MM.1S (cell line): Measurements from ENCODE around the gene CCL4L2.
"Not testable (repeated sequence)": the region's sequence is repeated elsewhere in the genome, so short reads cannot be mapped to it uniquely, and the experiment has no call there.

Experiments used
- CTCF ChIP-seq: fragments of 300-600 bp; sonication (generic); IDR thresholded peaks from 2 replicates; pipeline ENCODE4 v1.5.1; 2016; ENCODE audit warnings: antibody characterized with exemption, low read length, mixed read lengths
- EZH2 ChIP-seq: fragments of 300-600 bp; sonication (generic); optimal IDR thresholded peaks from 2 replicates; pipeline ENCODE3; 2017; ENCODE audit warnings: low read depth, mild to moderate bottlenecking, antibody characterized with exemption, low read length, mixed read lengths
- EZH2phosphoT487 ChIP-seq: fragments of 300-600 bp; sonication (generic); IDR thresholded peaks from 2 replicates; pipeline ENCODE4 v1.6.1; 2018; ENCODE audit warnings: antibody characterized with exemption, low read length

GRCh38 chr17:36190549-36191330 is 20.1 kb upstream of the CCL4L2 start:
- not testable (repeated sequence) for TF ChIP-seq CTCF, EZH2, EZH2phosphoT487
